ENCODE data around the gene DIRAS1. TPM values are rescaled to one million over a fixed set of nuclear protein-coding genes. Genes with fewer than 3 reads are reported as not detected.

The DIRAS1 gene
- total RNA-seq, 1 donor from 2014 or later = 10.8 TPM

DNA sequence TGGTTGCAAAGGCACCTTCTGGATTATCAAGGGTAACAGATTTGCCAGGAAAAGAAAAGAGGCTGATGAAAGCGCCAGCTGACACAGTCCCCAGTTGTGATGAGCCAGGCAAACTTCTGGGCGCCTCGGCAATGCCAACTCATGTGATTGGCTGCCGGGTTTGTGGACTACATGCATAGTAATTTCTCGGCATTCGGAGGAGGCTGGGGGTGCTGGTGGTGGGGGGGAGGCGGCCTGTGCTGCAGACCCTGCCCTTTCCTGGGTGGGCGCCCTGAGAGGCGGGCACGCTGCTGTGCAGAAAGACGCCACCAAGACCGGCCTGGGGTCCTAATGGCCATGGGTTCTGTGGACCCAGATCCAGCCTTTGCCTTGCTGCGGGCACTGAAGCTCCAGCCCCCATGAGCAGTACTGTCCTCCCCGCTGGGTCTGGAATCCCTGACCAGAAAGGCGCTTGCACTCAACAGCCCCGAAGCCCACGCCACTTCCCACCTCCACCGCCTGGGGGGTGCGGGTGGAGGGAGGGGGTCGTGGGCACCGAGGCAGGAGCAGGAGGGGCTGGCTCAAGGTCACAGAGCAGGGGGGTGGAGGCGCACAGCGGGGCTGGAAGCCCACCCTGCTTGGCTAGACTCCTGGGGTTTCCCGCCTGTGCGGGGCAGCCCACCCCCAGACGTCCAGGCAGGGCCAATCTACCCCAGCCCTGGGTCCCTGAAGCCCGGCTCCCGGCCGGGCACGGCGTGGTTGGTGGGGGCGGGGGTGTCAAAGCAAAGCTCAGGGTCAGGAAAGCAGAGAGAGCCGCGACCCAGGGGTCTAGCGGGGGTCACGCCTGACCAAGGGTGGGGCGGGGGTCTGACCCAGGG lies 1.0 kb downstream of the DIRAS1 start:
- peak; percentile 29 for TF ChIP-seq CTCF (IDR thresholded peaks at IDR 0.05; ENCODE audit: unreplicated experiment)
- Mint-ChIP-seq H3K27me3 (peaks cover 6% of the 10 kb centered on the region), H3K4me3 (ENCODE audit: low read depth) (peak overlapping the region; percentile 55), H3K9me3 (ENCODE audit: low read depth) (peaks cover 8% of the 10 kb centered on the region), H3K36me3 (ENCODE audit: insufficient read depth) (peaks cover 6% of the 10 kb centered on the region), H3K27ac (no peak overlapping the region), H3K4me1 (ENCODE audit: low read depth) (no peaks in the 10 kb centered on the region)
- no peak for DNase-seq (ENCODE audit: low spot score, unreplicated experiment)

- Mint-ChIP-seq H3K4me3 (ENCODE audit: low read depth) (no peak overlapping the region), H3K4me1 (ENCODE audit: low read depth) (no peaks in the 10 kb centered on the region), H3K9me3 (ENCODE audit: low read depth) (peaks cover 11% of the 10 kb centered on the region), H3K27me3 (peaks cover 6% of the 10 kb centered on the region), H3K36me3 (ENCODE audit: insufficient read depth) (peaks cover 6% of the 10 kb centered on the region), H3K27ac (no peak overlapping the region)
- no peak for TF ChIP-seq CTCF (IDR thresholded peaks at IDR 0.05; ENCODE audit: unreplicated experiment)
- DNase-seq (ENCODE audit: low spot score, unreplicated experiment) = no peak
These were observed 1.9 kb downstream of the DIRAS1 start for GRCh38 chr19:2719232-2719735.

GRCh38 chr19:2717638-2718541 lies 3.3 kb downstream of the DIRAS1 start:
- Mint-ChIP-seq H3K36me3 (ENCODE audit: insufficient read depth) (peaks cover 6% of the 10 kb centered on the region), H3K9me3 (ENCODE audit: low read depth) (peaks cover 11% of the 10 kb centered on the region)

GRCh38 chr19:2716722-2717637 lies 4.2 kb downstream of the DIRAS1 start:
- Mint-ChIP-seq H3K36me3 (ENCODE audit: insufficient read depth) (peaks cover 6% of the 10 kb centered on the region), H3K4me3 (ENCODE audit: low read depth) (no peak overlapping the region), H3K4me1 (ENCODE audit: low read depth) (no peaks in the 10 kb centered on the region), H3K27me3 (peaks cover 7% of the 10 kb centered on the region), H3K27ac (no peak overlapping the region), H3K9me3 (ENCODE audit: low read depth) (peaks cover 11% of the 10 kb centered on the region)
- TF ChIP-seq CTCF (IDR thresholded peaks at IDR 0.05; ENCODE audit: unreplicated experiment) = no peak
- DNase-seq (ENCODE audit: low spot score, unreplicated experiment) = no peak

More at GRCh38 chr19:2717638-2718541, 3.3 kb downstream of the DIRAS1 start:
- no peak for TF ChIP-seq CTCF (IDR thresholded peaks at IDR 0.05; ENCODE audit: unreplicated experiment)
- DNase-seq (ENCODE audit: low spot score, unreplicated experiment) = no peak
- H3K27ac Mint-ChIP-seq = no peak overlapping the region
- H3K27me3 Mint-ChIP-seq = peaks cover 4% of the 10 kb centered on the region
- no peaks in the 10 kb centered on the region for H3K4me1 Mint-ChIP-seq (ENCODE audit: low read depth)
- H3K4me3 Mint-ChIP-seq (ENCODE audit: low read depth) = no peak overlapping the region
